Stimulated activated CD4-positive, alpha-beta T cell treated with anti-CD3 and anti-CD28 coated beads, Interleukin-15, amount 100 ng/mL, for 48 hours (primary cell): ENCODE data around the gene BCAT1.

Experiments used
- DNase-seq, 2 donors: peaks; one replicate each; pipeline ENCODE4 v3.0.0-alpha.2; 2020; ENCODE audit warnings: low read depth in 2 of 2

The BCAT1 gene

GRCh38 chr12:24769682-24770081 is 179.2 kb downstream of the BCAT1 start:
- no peak for DNase-seq

- DNase-seq = no peak
Observed at GRCh38 chr12:24768415-24768814, 180.5 kb downstream of the BCAT1 start.

- no peak for DNase-seq
Observed at GRCh38 chr12:24767016-24767415, 181.9 kb downstream of the BCAT1 start.

- DNase-seq = no peak
Observed at GRCh38 chr12:24764712-24765111, 184.2 kb downstream of the BCAT1 start.

- DNase-seq = no peak
Observed at GRCh38 chr12:24760606-24761378, 188.1 kb downstream of the BCAT1 start.

GRCh38 chr12:24760162-24760561 is 188.7 kb downstream of the BCAT1 start:
- DNase-seq = no peak
